GM12891 (cell line): ENCODE data around the gene CD96.

Experiments
- PAX5 ChIP-seq: IDR thresholded peaks from 2 replicates; pipeline ENCODE4 v1.6.1; 2011; ENCODE audit warnings: low read length, moderate library complexity, mild to moderate bottlenecking; ENCODE audit not compliant: insufficient read depth, severe bottlenecking
- POLR2A ChIP-seq: IDR thresholded peaks from 2 replicates; pipeline ENCODE4 v1.6.1; 2011; ENCODE audit warnings: low read depth, low read length, control low read depth
- POLR2AphosphoS5 ChIP-seq: IDR thresholded peaks from 2 replicates; pipeline ENCODE4 v1.6.1; 2011; ENCODE audit warnings: low read depth, low read length, control low read depth
- POU2F2 ChIP-seq: IDR thresholded peaks from 2 replicates; pipeline ENCODE4 v1.6.1; 2011; ENCODE audit warnings: low read depth, mild to moderate bottlenecking, control low read depth, low read length, moderate library complexity
- SPI1 ChIP-seq: IDR thresholded peaks from 2 replicates; pipeline ENCODE4 v1.6.1; 2011; ENCODE audit warnings: low read depth, low read length, control low read depth
- TAF1 ChIP-seq: IDR thresholded peaks from 2 replicates; pipeline ENCODE4 v1.6.1; 2011; ENCODE audit warnings: low read depth, low read length, control low read depth

- TF ChIP-seq POLR2A = no peak
- no peak for TF ChIP-seq TAF1
- TF ChIP-seq POLR2AphosphoS5 = no peak
- no peak for TF ChIP-seq PAX5
- TF ChIP-seq SPI1 = no peak
- TF ChIP-seq POU2F2 = no peak
Observed at GRCh38 chr3:111498022-111498421, 44.0 kb upstream of the CD96 start.
